ENCODE results near the gene GLRX3. TPM values are rescaled to one million over a fixed set of nuclear protein-coding genes. Genes with fewer than 3 reads are reported as not detected.
"Not testable (repeated sequence)": the region's sequence is repeated elsewhere in the genome, so short reads cannot be mapped to it uniquely, and the experiment has no call there.

GLRX3 gene
- polyA plus RNA-seq (2011; rRNA removed) = 91.0 and 126 TPM in 2 replicates
- polyA minus RNA-seq (2011; rRNA and poly(A)+ RNA removed) = 12.6 and 24.4 TPM in 2 replicates

DNA sequence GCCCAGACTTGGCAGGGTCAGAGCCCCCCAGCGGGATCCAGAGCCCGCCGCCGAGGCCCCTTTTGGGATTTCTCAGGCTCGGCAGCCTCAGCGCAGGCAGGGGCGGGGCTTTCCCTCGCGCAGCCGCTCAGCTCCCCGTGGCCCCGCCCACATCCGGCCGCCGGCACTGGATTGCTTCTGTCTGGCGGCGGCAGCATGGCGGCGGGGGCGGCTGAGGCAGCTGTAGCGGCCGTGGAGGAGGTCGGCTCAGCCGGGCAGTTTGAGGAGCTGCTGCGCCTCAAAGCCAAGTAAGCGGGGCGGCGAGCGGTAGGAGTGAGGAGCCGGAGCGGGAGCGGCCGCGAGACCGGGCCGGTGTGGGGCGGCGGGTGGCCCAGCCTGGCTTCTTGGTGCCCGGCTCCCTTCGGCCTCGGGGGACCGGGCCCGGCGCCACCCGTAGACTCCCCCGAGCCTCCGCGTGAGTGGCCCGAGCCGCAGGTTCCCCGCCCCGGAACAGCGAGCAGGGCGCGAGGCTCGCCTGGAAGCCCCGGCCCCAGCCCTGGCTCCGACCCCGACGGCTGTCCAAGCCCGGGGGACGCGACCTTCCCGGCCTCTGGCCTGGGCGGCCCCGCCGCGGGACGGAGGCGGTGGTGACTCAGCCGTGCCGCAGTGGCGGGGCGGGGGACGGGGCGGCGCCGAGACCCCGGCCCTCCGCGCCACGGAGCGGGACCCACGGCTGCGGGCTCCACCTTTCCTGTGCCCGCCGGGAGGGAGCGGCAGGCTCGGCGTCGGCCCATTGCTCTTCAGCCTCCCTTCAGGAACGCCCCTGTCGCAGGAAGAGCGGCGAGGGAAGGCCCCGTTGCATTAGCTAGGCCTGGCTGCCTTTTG lies at the start of gene GLRX3:
Gene GLRX3, plus strand, starts transcription at position 166 of the 864 bp plus-strand sequence. Its CDS starts 30 bp downstream, at position 196.
- peak within 1 kb of the TSS; percentile 21 for H3K27ac ChIP-seq (ENCODE audit: low read depth, low read length)
- CTCF ChIA-PET = interaction anchor here (1.0 to 4.9 kb wide), 4 partner anchors 9 to 31 kb away, joined by 5 to 45 read pairs (median 11); partner anchors contain the start of gene C10orf143
- peak within 1 kb of the TSS; percentile 81 for H3K4me3 ChIP-seq (ENCODE audit: low read depth, low read length)
- POLR2A ChIA-PET = interaction anchor here (0.7 to 2.4 kb wide), 3 partner anchors 9 to 26 kb away, joined by 3 to 93 read pairs (median 3); partner anchors contain the start of gene C10orf143
- DNase-seq (ENCODE audit: low read depth, low spot score) = no peak
- no peaks in the 10 kb centered on the region for H3K9me3 ChIP-seq (ENCODE audit: control insufficient read depth, insufficient read depth, low read length)
- H3K27me3 ChIP-seq (ENCODE audit: control insufficient read depth, insufficient read depth, low read length) = no peaks in the 10 kb centered on the region
- TF ChIP-seq, protein P1, sequence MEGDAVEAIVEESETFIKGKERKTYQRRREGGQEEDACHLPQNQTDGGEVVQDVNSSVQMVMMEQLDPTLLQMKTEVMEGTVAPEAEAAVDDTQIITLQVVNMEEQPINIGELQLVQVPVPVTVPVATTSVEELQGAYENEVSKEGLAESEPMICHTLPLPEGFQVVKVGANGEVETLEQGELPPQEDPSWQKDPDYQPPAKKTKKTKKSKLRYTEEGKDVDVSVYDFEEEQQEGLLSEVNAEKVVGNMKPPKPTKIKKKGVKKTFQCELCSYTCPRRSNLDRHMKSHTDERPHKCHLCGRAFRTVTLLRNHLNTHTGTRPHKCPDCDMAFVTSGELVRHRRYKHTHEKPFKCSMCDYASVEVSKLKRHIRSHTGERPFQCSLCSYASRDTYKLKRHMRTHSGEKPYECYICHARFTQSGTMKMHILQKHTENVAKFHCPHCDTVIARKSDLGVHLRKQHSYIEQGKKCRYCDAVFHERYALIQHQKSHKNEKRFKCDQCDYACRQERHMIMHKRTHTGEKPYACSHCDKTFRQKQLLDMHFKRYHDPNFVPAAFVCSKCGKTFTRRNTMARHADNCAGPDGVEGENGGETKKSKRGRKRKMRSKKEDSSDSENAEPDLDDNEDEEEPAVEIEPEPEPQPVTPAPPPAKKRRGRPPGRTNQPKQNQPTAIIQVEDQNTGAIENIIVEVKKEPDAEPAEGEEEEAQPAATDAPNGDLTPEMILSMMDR (IDR thresholded peaks at IDR 0.05; ENCODE audit: low read depth, low read length) = no peak

DNA sequence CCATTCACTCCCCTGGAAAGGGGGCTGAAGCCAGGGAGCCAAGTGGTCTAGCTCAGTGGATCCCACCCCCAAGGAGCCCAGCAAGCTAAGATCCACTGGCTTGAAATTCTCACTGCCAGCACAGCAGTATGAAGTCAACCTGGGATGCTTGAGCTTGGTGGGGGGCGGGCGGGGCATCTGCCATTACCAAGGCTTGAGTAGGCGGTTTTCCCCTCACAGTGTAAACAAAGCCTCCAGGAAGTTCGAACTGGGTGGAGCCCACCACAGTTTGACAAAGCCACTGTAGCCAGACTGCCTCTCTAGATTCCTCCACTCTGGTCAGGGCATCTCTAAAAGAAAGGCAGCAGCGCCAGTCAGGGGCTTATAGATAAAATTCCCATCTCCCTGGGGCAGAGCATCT lies 45.6 kb upstream of the GLRX3 start:
- H3K27ac ChIP-seq (ENCODE audit: low read depth, low read length); CTCF ChIA-PET; H3K9me3 ChIP-seq (ENCODE audit: control insufficient read depth, insufficient read depth, low read length); H3K4me3 ChIP-seq (ENCODE audit: low read depth, low read length); H3K27me3 ChIP-seq (ENCODE audit: control insufficient read depth, insufficient read depth, low read length); DNase-seq (ENCODE audit: low read depth, low spot score): not testable (repeated sequence)
- POLR2A ChIA-PET = interaction anchor here (0.6 to 1.5 kb wide), 2 partner anchors 14 to 20 kb away, joined by 3 to 9 read pairs; partner anchors contain the start of gene C10orf143

DNA sequence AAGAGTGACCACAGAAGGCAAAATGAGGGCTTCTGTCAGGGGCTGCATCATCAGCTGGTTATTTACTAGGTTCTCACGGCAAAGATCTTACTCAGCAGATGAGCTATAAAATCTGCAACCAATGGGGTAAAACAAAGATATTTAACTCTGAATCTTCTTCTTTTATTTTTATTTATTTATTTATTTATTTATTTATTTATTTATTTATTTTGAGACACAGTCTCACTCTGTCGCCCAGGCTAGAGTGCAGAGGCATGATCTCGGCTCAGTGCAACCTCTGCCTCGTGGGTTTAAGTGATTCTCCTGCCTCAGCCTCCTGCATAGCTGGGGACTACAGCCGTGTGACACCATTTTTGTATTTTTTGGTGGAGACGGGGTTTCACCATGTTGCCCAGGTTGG lies 36.8 kb upstream of the GLRX3 start:
- Histone ChIP-seq H3K27me3 (ENCODE audit: control insufficient read depth, insufficient read depth, low read length) (no peaks in the 10 kb centered on the region), H3K4me3 (ENCODE audit: low read depth, low read length) (no peak overlapping the region), H3K9me3 (ENCODE audit: control insufficient read depth, insufficient read depth, low read length) (no peaks in the 10 kb centered on the region), H3K27ac (ENCODE audit: low read depth, low read length) (no peak overlapping the region)
- DNase-seq (ENCODE audit: low read depth, low spot score) = no peak
- CTCF ChIA-PET = interaction anchor here (2.2 kb wide), 1 partner anchor 11 kb away, joined by 15 read pairs; the partner anchor contains the start of gene C10orf143
- POLR2A ChIA-PET = no interaction called here
- TF ChIP-seq, protein P1 (IDR thresholded peaks at IDR 0.05; ENCODE audit: low read depth, low read length) = no peak

DNA sequence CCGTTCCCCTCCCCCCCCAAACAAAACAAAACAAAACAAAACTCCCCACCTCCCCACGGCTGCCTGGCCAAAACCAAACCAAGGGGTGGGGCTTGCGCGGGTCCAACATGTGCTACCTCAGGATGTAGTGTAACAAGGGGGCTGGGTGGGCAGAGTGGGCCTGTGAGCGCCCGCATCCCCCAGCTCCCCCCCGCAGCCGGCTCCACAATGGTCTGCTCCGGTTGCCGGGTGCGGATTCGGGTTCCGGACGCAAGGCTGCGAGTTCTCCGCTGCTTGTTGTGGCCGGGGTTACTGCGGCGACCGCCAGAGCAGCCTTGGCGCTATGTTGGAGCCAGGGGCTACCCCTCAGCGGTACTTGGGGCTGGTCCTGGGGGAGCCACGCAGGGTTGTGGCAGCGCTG lies 30.5 kb upstream of the GLRX3 start:
- H3K27me3 ChIP-seq (ENCODE audit: control insufficient read depth, insufficient read depth, low read length) = no peaks in the 10 kb centered on the region
- CTCF ChIA-PET = interaction anchor here (1.2 kb wide), 1 partner anchor 31 kb away, joined by 5 read pairs; no protein-coding TSS in a partner anchor
- POLR2A ChIA-PET = no interaction called here
- no peaks in the 10 kb centered on the region for H3K9me3 ChIP-seq (ENCODE audit: control insufficient read depth, insufficient read depth, low read length)
- H3K27ac ChIP-seq (ENCODE audit: low read depth, low read length) = no peak overlapping the region
- no peak overlapping the region for H3K4me3 ChIP-seq (ENCODE audit: low read depth, low read length)
- TF ChIP-seq, protein P1 (IDR thresholded peaks at IDR 0.05; ENCODE audit: low read depth, low read length) = no peak
- no peak for DNase-seq (ENCODE audit: low read depth, low spot score)

DNA sequence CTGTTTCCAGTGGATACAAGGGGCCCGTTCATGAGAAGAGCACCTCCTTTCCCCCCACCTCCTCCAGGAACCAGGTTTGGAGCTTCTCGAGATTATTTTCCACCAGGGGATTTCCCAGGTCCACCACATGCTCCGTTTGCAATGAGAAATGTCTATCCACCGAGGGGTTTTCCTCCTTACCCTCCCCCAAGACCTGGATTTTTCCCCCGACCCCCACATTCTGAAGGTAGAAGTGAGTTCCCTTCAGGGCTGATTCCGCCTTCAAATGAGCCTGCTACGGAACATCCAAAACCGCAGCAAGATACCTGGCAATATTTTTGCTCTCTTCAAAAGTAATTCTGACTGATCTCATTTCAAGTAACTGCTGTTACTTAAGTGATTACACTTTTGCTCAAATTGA lies 28.0 kb upstream of the GLRX3 start:
- H3K4me3 ChIP-seq (ENCODE audit: low read depth, low read length); DNase-seq (ENCODE audit: low read depth, low spot score); CTCF ChIA-PET; H3K9me3 ChIP-seq (ENCODE audit: control insufficient read depth, insufficient read depth, low read length); H3K27me3 ChIP-seq (ENCODE audit: control insufficient read depth, insufficient read depth, low read length); POLR2A ChIA-PET; H3K27ac ChIP-seq (ENCODE audit: low read depth, low read length): not testable (repeated sequence)
